H1 (cell line): ENCODE results near the gene TEX2. TPM values are rescaled to one million over a fixed set of nuclear protein-coding genes. Genes with fewer than 3 reads are reported as not detected.
A peak's percentile ranks its signal among the peaks of the same experiment; 100 is the strongest.

ENCODE experiments used
- CTCF ChIA-PET: fragments of 300-600 bp; sonication (Branson Sonifier 250); formaldehyde crosslinking; loops from one replicate; lab custom pipeline; 2021; ENCODE audit not compliant: partially characterized antibody; lab: Charles Lee
- POLR2A ChIA-PET: fragments of 300-600 bp; sonication (Branson Sonifier 250); formaldehyde crosslinking; loops from one replicate; lab custom pipeline; 2021; ENCODE audit warnings: inconsistent platforms; ENCODE audit not compliant: partially characterized antibody; lab: Charles Lee
- DNase-seq, 2 experiments: peaks; one replicate each; pipeline versions ENCODE4 v3.0.0 to v3.0.0-alpha.2; 2010 to 2022; ENCODE audit warnings: low spot score in 2 of 2, low read depth in 1 of 2, mixed read lengths in 1 of 2
- FAIRE-seq: peaks from 2 replicates; lab custom pipeline; 2011; peaks lifted over from hg19 to GRCh38; lab: Jason Lieb, UNC
- H2AFZ ChIP-seq: 2 replicates; pipeline ENCODE4 v1.8.1; 2012; ENCODE audit warnings: low read length, inconsistent platforms
- H2AK5ac ChIP-seq: 2 replicates; pipeline ENCODE4 v1.6.1; 2013; ENCODE audit warnings: low read depth, low read length
- H2BK120ac ChIP-seq: replicated peaks from 2 replicates; pipeline ENCODE3; 2013; ENCODE audit warnings: low read depth, low read length, inconsistent platforms
- H2BK12ac ChIP-seq: 2 replicates; pipeline ENCODE4 v1.6.1; 2013; ENCODE audit warnings: low read depth, low read length
- H2BK15ac ChIP-seq: 2 replicates; pipeline ENCODE4 v1.6.1; 2013; ENCODE audit warnings: low read length
- H2BK20ac ChIP-seq: 2 replicates; pipeline ENCODE4 v1.6.1; 2013; ENCODE audit warnings: low read length
- H2BK5ac ChIP-seq: 2 replicates; pipeline ENCODE4 v1.6.1; 2013; ENCODE audit warnings: low read depth, low read length
- H3K14ac ChIP-seq: 2 replicates; pipeline ENCODE4 v1.6.1; 2013; ENCODE audit warnings: inconsistent platforms; ENCODE audit not compliant: insufficient read length
- H3K18ac ChIP-seq: 2 replicates; pipeline ENCODE4 v1.6.1; 2013; ENCODE audit warnings: low read length; ENCODE audit errors: extremely low read depth
- H3K23ac ChIP-seq: 2 replicates; pipeline ENCODE4 v1.6.1; 2013; ENCODE audit warnings: inconsistent platforms; ENCODE audit not compliant: insufficient read length
- H3K23me2 ChIP-seq: 2 replicates; pipeline ENCODE4 v1.6.1; 2013; ENCODE audit warnings: low read depth, low read length
- H3K27ac ChIP-seq: 2 replicates; pipeline ENCODE4 v1.6.1; 2011; ENCODE audit warnings: low read depth, low read length, inconsistent platforms
- H3K27me3 ChIP-seq, 4 experiments: replicated peaks in 1 of 4; 1 replicate in 1 of 4; 2 replicates in 3 of 4; pipeline versions ENCODE4 v1.6.1 to v1.8.1; 2011 to 2013; ENCODE audit warnings: low read length in 3 of 4, mild to moderate bottlenecking in 3 of 4, inconsistent platforms in 2 of 4, mixed read lengths in 2 of 4, moderate library complexity in 1 of 4; ENCODE audit not compliant: control insufficient read depth in 3 of 4, insufficient read depth in 3 of 4; ENCODE audit errors: extremely low read depth in 1 of 4
- H3K36me3 ChIP-seq, 4 experiments: 2 replicates each; pipeline versions ENCODE4 v1.6.1 to v1.8.1; 2011 to 2013; ENCODE audit warnings: mild to moderate bottlenecking in 4 of 4, low read length in 3 of 4, moderate library complexity in 2 of 4, control low read depth in 1 of 4, inconsistent platforms in 1 of 4; ENCODE audit not compliant: insufficient read depth in 4 of 4, control insufficient read depth in 2 of 4
- H3K4ac ChIP-seq: replicated peaks from 2 replicates; pipeline ENCODE3; 2013; ENCODE audit warnings: low read length, low read depth, mixed read lengths, inconsistent platforms; ENCODE audit not compliant: insufficient read length
- H3K4me1 ChIP-seq, 4 experiments: replicated peaks in 1 of 4; 1 replicate in 1 of 4; 2 replicates in 3 of 4; pipeline versions ENCODE4 v1.6.1 to v1.8.1; 2011 to 2013; ENCODE audit warnings: low read length in 3 of 4, inconsistent platforms in 2 of 4, mixed read lengths in 1 of 4; ENCODE audit not compliant: insufficient read depth in 4 of 4, control insufficient read depth in 3 of 4
- H3K4me2 ChIP-seq, 2 experiments: 2 replicates each; pipeline versions ENCODE4 v1.6.1 to v1.8.1; 2011 to 2013; ENCODE audit warnings: low read depth in 2 of 2, low read length in 2 of 2, control low read depth in 1 of 2, inconsistent platforms in 1 of 2, mild to moderate bottlenecking in 1 of 2; ENCODE audit not compliant: insufficient read depth in 1 of 2
- H3K4me3 ChIP-seq, 4 experiments: fragments of 200-600, 300-600 bp in 1 of 4; sonication (generic), shearing (Covaris generic), sonication (Bioruptor Twin) in 1 of 4; 2 replicates each; pipeline versions ENCODE4 v1.5.1 to v1.8.1; 2011 to 2016; ENCODE audit warnings: low read length in 4 of 4, low read depth in 3 of 4, control low read depth in 2 of 4, inconsistent platforms in 2 of 4, mild to moderate bottlenecking in 2 of 4, mixed read lengths in 1 of 4, moderate library complexity in 1 of 4; ENCODE audit not compliant: insufficient read depth in 2 of 4; ENCODE audit errors: extremely low read depth in 1 of 4
- H3K56ac ChIP-seq: replicated peaks from 2 replicates; pipeline ENCODE3; 2013; ENCODE audit warnings: low read depth, mild to moderate bottlenecking, mixed read lengths, low read length, inconsistent platforms; ENCODE audit not compliant: insufficient read length
- H3K79me1 ChIP-seq: 2 replicates; pipeline ENCODE4 v1.6.1; 2013; ENCODE audit warnings: low read depth, low read length, control low read depth
- H3K79me2 ChIP-seq, 2 experiments: 2 replicates each; pipeline versions ENCODE4 v1.6.1 to v1.8.1; 2012 to 2013; ENCODE audit warnings: low read length in 2 of 2, mild to moderate bottlenecking in 2 of 2, inconsistent platforms in 1 of 2; ENCODE audit not compliant: insufficient read depth in 2 of 2, control insufficient read depth in 1 of 2
- H3K9ac ChIP-seq, 4 experiments: replicated peaks in 1 of 4; 1 replicate in 1 of 4; 2 replicates in 3 of 4; pipeline versions ENCODE4 v1.6.1 to v1.8.1; 2011 to 2013; ENCODE audit warnings: low read depth in 3 of 4, low read length in 3 of 4, control low read depth in 2 of 4, mild to moderate bottlenecking in 2 of 4, moderate library complexity in 2 of 4, inconsistent platforms in 1 of 4; ENCODE audit errors: extremely low read depth in 1 of 4
- H3K9me3 ChIP-seq, 2 experiments: 2 replicates each; pipeline versions ENCODE4 v1.6.1 to v1.8.1; 2012 to 2013; ENCODE audit warnings: mild to moderate bottlenecking in 2 of 2, moderate library complexity in 2 of 2, control low read depth in 1 of 2, inconsistent platforms in 1 of 2, low read depth in 1 of 2, low read length in 1 of 2, mixed read lengths in 1 of 2; ENCODE audit not compliant: insufficient read depth in 2 of 2
- H4K20me1 ChIP-seq, 2 experiments: replicated peaks in 1 of 2; 2 replicates each; pipeline versions ENCODE3 to v1.8.1; 2011 to 2013; ENCODE audit warnings: inconsistent platforms in 2 of 2, low read length in 2 of 2, mild to moderate bottlenecking in 1 of 2; ENCODE audit not compliant: insufficient read depth in 2 of 2, control insufficient read depth in 1 of 2
- H4K5ac ChIP-seq: 2 replicates; pipeline ENCODE4 v1.6.1; 2013; ENCODE audit warnings: low read length, low read depth, mixed read lengths, inconsistent platforms; ENCODE audit not compliant: insufficient read length
- H4K8ac ChIP-seq: 2 replicates; pipeline ENCODE4 v1.8.0; 2013; ENCODE audit warnings: mild to moderate bottlenecking, moderate library complexity, low read length, inconsistent platforms; ENCODE audit not compliant: insufficient read depth; ENCODE audit errors: extremely low read depth
- H4K91ac ChIP-seq: replicated peaks from 2 replicates; pipeline ENCODE3; 2013; ENCODE audit warnings: low read length, mixed read lengths, inconsistent platforms; ENCODE audit not compliant: insufficient read length
- BRCA1 ChIP-seq: IDR thresholded peaks from 2 replicates; pipeline ENCODE4 v1.6.1; 2012; ENCODE audit warnings: low read depth, low read length, improper control_type of control experiment
- EGR1 ChIP-seq: IDR thresholded peaks from 2 replicates; pipeline ENCODE4 v1.6.1; 2011; ENCODE audit warnings: low read depth, low read length, borderline replicate concordance
- RXRA ChIP-seq: IDR thresholded peaks from 2 replicates; pipeline ENCODE4 v1.6.1; 2011; ENCODE audit warnings: low read depth, mild to moderate bottlenecking, low read length, moderate library complexity; ENCODE audit not compliant: insufficient read depth
- SP2 ChIP-seq: IDR thresholded peaks from 2 replicates; pipeline ENCODE4 v1.6.1; 2012; ENCODE audit warnings: mild to moderate bottlenecking, low read length, inconsistent platforms
- WGBS, 2 experiments: shearing (Covaris generic) in 1 of 2; methylation state at CpG; one replicate each; pipeline versions ENCODE4 v1.1.6 to v1.1.7; 2013 to 2015; ENCODE audit warnings: low lambda C conversion rate in 2 of 2, mixed read lengths in 2 of 2, inconsistent platforms in 1 of 2, low coverage in 1 of 2, missing lambda C conversion rate in 1 of 2; ENCODE audit not compliant: insufficient replicate concordance in 2 of 2, insufficient coverage in 1 of 2, insufficient read length in 1 of 2; ENCODE audit errors: extremely low coverage in 1 of 2, missing lambda C conversion rate in 1 of 2; 5-methylcytosine and 5-hydroxymethylcytosine counted together
- long read RNA-seq, 2 experiments: library from RNA in 1 of 2; library from capped mRNA in 1 of 2; stranded (forward); transcript quantifications; one replicate each; pipeline ENCODE4 v2.0.0, GENCODE V29; 2021; ENCODE audit warnings: inconsistent platforms in 1 of 2
- polyA minus RNA-seq, 3 experiments: library from RNA; depleted of rRNA, polyadenylated mRNA; stranded (reverse); fragments of >200 nt; gene quantifications; 1 replicate in 2 of 3; 2 replicates in 1 of 3; pipeline ENCODE4 v1.2.3, GENCODE V29; 2011
- polyA plus RNA-seq, 7 experiments: library from polyadenylated mRNA; depleted of rRNA in 3 of 7; stranded (reverse) in 5 of 7; unstranded in 2 of 7; fragments of >200 nt in 5 of 7; fragments of 200-250 nt in 2 of 7; gene quantifications; 1 replicate in 5 of 7; 2 replicates in 1 of 7; 4 replicates in 1 of 7; pipeline versions ENCODE4 v1.2.1 to v1.2.3, GENCODE V29; 2011 to 2013; ENCODE audit warnings: missing spikeins in 2 of 7, mixed read lengths in 2 of 7
- total RNA-seq: library from RNA; stranded (reverse); fragmentation: NEBNext Ultra II Directional; extraction: Animal tissue kit (Norgen Biotek cat#: 25700); gene quantifications from 2 replicates; pipeline ENCODE4 v1.2.1, GENCODE V29; 2021

Gene TEX2, protein sequence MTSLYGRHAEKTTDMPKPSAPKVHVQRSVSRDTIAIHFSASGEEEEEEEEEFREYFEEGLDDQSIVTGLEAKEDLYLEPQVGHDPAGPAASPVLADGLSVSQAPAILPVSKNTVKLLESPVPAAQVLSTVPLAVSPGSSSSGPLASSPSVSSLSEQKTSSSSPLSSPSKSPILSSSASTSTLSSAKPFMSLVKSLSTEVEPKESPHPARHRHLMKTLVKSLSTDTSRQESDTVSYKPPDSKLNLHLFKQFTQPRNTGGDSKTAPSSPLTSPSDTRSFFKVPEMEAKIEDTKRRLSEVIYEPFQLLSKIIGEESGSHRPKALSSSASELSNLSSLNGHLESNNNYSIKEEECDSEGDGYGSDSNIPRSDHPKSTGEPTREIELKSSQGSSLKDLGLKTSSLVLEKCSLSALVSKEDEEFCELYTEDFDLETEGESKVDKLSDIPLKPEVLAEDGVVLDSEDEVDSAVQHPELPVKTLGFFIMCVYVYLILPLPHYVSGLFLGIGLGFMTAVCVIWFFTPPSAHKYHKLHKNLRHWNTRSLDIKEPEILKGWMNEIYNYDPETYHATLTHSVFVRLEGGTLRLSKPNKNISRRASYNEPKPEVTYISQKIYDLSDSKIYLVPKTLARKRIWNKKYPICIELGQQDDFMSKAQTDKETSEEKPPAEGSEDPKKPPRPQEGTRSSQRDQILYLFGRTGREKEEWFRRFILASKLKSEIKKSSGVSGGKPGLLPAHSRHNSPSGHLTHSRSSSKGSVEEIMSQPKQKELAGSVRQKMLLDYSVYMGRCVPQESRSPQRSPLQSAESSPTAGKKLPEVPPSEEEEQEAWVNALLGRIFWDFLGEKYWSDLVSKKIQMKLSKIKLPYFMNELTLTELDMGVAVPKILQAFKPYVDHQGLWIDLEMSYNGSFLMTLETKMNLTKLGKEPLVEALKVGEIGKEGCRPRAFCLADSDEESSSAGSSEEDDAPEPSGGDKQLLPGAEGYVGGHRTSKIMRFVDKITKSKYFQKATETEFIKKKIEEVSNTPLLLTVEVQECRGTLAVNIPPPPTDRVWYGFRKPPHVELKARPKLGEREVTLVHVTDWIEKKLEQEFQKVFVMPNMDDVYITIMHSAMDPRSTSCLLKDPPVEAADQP
- total RNA-seq (15.6 and 16.3 TPM in 2 replicates), polyA plus RNA-seq (2011; rRNA removed) (6.1 TPM in 2 replicates), polyA minus RNA-seq (2011; rRNA and poly(A)+ RNA removed) (14.8 and 15.2 TPM in 2 replicates)
- polyA plus RNA-seq (2011; cell fraction: cytosol; rRNA removed), result 7.3 TPM
- 8.8 TPM for polyA plus RNA-seq (2011; cell fraction: nucleus; rRNA removed)
- 7.0 to 8.2 TPM (median 7.3 TPM) in 4 replicates for polyA plus RNA-seq (2012, experiment 1 of 2)
- polyA plus RNA-seq (2012, experiment 2 of 2), result 1.3 TPM
- polyA plus RNA-seq (2013, experiment 1 of 2), result 10.4 TPM
- polyA plus RNA-seq (2013, experiment 2 of 2), result 12.8 TPM
- polyA minus RNA-seq (2011; cell fraction: cytosol; rRNA and poly(A)+ RNA removed), result 6.2 TPM
- 13.3 TPM for polyA minus RNA-seq (2011; cell fraction: nucleus; rRNA and poly(A)+ RNA removed)
- long read RNA-seq, experiment 1, partial matches to known transcripts, result 6 of 9 reads
- long read RNA-seq, experiment 1, other reads (novel, unspliced or antisense), result 3 of 9 reads
- long read RNA-seq, experiment 2, result 0 reads

DNA sequence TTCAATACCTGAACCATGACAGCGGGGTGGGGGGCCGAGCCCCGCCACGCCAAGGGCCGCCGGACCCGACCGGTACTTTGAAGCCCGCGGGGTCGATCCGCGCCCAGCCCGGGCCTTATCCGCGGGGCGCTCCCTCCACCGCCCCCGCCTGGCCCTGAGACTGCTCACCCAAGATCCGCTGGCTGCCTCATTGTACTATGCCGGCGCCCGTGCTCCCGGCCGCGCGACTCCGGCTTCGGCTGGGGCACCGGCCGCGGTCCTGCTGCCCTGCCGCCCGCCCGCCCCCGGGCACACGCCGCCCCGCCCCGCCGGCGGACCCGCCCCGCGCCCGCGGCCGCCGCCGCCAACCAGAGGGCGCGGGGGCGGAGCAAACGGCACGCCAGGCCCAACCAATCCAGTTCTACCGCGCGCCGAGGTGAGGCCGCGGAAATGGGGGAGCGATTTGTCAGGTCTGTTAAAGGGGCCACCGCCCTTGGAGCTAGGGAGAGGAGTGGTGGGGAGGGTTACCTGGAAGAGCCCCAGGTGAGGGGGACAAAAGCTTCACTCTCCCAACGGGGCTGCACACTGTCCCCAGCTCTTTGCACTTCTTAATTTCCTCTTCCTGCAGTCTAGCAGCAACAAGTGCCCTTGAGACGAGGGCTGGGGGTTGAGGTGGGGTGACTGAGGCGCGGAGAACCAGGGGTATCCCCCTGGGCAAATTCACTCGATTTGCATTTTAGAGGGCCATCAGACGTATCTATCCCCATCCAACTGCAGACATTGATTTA, at the start of gene TEX2:
Gene TEX2 (minus strand): TSS at position 261 of the 767 bp plus-strand sequence. CDS start 49,043 bp downstream, outside the sequence.
- Histone ChIP-seq H3K9ac (peak within 1 kb of the TSS; percentile 78 to 91 (median 86)), H3K4me1 (peaks cover 1 to 5% (median 4%) of the 10 kb centered on the region in 4 experiments; a peak in 4 of 7 replicates), H2BK12ac (peak within 1 kb of the TSS; percentile 11; the same call in 1 of the 2 replicates), H3K23me2 (peaks cover 10% of the 10 kb centered on the region), H4K20me1 (peaks cover 0 to 2% of the 10 kb centered on the region in 2 experiments), H3K36me3 (no peaks in the 10 kb centered on the region), H4K5ac (peak within 1 kb of the TSS; percentile 93), H3K23ac (no peak within 1 kb of the TSS), H3K4me2 (peak within 1 kb of the TSS; percentile 74 to 94), H2AFZ (peak within 1 kb of the TSS; percentile 93), H3K4ac (peak within 1 kb of the TSS; percentile 32), H2BK15ac (peak within 1 kb of the TSS; percentile 19; the same call in 1 of the 2 replicates), H4K91ac (peak within 1 kb of the TSS; percentile 72), H3K4me3 (peak within 1 kb of the TSS; percentile 72 to 97 (median 84)), H3K27ac (peak within 1 kb of the TSS; percentile 94), H2BK5ac (peak within 1 kb of the TSS; percentile 67; the same call in 1 of the 2 replicates), H3K56ac (peak within 1 kb of the TSS; percentile 20), H3K18ac (peak within 1 kb of the TSS; percentile 86), H2BK20ac (no peak within 1 kb of the TSS), H3K9me3 (no peaks in the 10 kb centered on the region), H3K79me2 (peaks cover 0 to 19% of the 10 kb centered on the region in 2 experiments; a peak in 3 of 4 replicates), H2AK5ac (no peak within 1 kb of the TSS), H3K14ac (no peak within 1 kb of the TSS), H4K8ac (peak within 1 kb of the TSS; percentile 93; the same call in 1 of the 2 replicates), H3K79me1 (peaks cover 6% of the 10 kb centered on the region), H3K27me3 (peaks cover 0 to 9% (median 8%) of the 10 kb centered on the region in 4 experiments; a peak in 4 of 7 replicates), H2BK120ac (no peak within 1 kb of the TSS)
- FAIRE-seq, result no peak
- 1% methylated on average over 16 of the region's 69 CpGs; no CpG with 5 or more reads in 1 of the 2 experiments for WGBS, 2 experiments
- peak; percentile 77 to 88 for DNase-seq
- ChIA-PET CTCF (interaction anchor here (0.6 kb wide), 1 partner anchor 837 kb away, joined by 3 read pairs; no protein-coding TSS in a partner anchor), POLR2A (interaction anchor here (0.7 to 4.6 kb wide), 18 partner anchors 9 to 244 kb away, joined by 3 to 62 read pairs (median 4); partner anchors contain the start of genes CEP95 and ERN1)
- no peak for TF ChIP-seq BRCA1
- no peak for TF ChIP-seq RXRA
- no peak for TF ChIP-seq SP2
- peak; percentile 84 for TF ChIP-seq EGR1
